ENCODE results near the gene OGDH. TPM values are rescaled to one million over a fixed set of nuclear protein-coding genes. Genes with fewer than 3 reads are reported as not detected.

Gene OGDH
- total RNA-seq, 1 experiment from 2014 or later: 69.1 TPM

DNA sequence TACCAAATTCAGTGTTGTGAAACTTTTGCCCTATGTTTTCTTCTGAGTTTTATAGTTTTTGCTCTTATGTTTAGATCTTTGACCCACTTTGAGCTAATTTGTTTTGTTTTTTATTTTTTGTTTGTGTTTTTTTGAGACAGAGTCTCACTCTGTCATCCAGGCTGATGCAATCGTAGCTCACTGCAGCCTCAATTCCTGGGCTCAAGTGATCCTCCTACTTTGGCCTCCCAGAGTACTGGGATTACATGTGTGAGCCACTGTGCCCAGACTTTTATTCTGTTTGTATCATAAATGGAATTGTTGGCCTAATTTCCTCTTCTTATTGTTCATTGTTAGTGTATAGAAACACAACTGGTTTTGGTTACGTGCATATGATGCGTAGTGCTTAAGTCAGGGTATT lies 99.0 kb downstream of the OGDH start (continued):
- TF ChIP-seq, protein P1, sequence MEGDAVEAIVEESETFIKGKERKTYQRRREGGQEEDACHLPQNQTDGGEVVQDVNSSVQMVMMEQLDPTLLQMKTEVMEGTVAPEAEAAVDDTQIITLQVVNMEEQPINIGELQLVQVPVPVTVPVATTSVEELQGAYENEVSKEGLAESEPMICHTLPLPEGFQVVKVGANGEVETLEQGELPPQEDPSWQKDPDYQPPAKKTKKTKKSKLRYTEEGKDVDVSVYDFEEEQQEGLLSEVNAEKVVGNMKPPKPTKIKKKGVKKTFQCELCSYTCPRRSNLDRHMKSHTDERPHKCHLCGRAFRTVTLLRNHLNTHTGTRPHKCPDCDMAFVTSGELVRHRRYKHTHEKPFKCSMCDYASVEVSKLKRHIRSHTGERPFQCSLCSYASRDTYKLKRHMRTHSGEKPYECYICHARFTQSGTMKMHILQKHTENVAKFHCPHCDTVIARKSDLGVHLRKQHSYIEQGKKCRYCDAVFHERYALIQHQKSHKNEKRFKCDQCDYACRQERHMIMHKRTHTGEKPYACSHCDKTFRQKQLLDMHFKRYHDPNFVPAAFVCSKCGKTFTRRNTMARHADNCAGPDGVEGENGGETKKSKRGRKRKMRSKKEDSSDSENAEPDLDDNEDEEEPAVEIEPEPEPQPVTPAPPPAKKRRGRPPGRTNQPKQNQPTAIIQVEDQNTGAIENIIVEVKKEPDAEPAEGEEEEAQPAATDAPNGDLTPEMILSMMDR (IDR thresholded peaks at IDR 0.05 in 2 of 3, conservative IDR thresholded peaks at IDR 0.05 in 1 of 3; ENCODE audit: borderline replicate concordance in 1 of 3, insufficient read depth in 1 of 3, low read depth in 2 of 3, low read length in 2 of 3): no peak
- TF ChIP-seq SP1 (IDR thresholded peaks at IDR 0.05; ENCODE audit: low read depth): no peak
- TF ChIP-seq EZH2phosphoT487 (IDR thresholded peaks at IDR 0.05; ENCODE audit: borderline replicate concordance): no peak
- no peak for TF ChIP-seq ELF1 (IDR thresholded peaks at IDR 0.05; ENCODE audit: borderline replicate concordance, low read depth)
- TF ChIP-seq SRF (IDR thresholded peaks at IDR 0.05; ENCODE audit: low read depth): no peak
- no peak for TF ChIP-seq RAD21 (IDR thresholded peaks at IDR 0.05; ENCODE audit: low read depth)

DNA sequence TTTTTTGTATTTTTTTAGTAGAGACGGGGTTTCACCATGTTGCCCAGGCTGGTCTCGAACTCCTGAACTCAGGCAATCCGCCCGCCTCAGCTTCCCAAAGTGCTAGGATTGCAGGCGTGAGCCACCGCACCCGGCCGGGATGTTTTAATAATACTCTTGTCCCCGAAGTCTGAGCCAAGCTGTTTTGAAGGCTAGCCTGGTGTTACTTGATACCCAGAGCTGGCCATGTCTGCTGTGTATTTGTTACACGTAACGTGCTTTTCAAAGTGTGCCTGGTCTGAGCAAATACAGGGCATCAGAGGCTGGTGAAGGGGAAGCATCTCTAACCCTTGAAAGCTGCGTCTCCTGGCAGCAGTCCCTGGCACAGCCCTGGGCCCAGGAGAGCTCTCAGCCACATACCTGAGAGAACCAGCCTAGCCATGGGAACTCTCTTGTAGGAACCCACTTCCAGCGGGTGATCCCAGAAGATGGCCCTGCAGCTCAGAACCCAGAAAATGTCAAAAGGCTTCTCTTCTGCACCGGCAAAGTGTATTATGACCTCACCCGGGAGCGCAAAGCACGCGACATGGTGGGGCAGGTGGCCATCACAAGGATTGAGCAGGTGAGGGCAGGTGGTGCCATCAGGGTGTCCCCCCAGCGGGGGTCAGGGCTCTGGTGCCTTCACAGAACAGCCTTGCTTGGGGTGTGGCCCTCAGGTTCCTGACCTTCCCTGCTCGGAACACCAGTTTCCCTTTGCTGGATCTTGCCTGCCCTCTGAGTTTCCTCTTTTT lies 100.5 kb downstream of the OGDH start:
- peaks cover 0 to 22% of the 10 kb centered on the region in 2 experiments; a peak in 2 of 4 replicates for H3K4me1 ChIP-seq (ENCODE audit: control insufficient read depth in 1 of 2, insufficient read depth in 2 of 2, low read length in 2 of 2)
- no peak overlapping the region for H3K4me2 ChIP-seq (ENCODE audit: low read length)
- ChIA-PET POLR2A (no interaction called here), CTCF (no interaction called here), RAD21 (ENCODE audit: low non-redundant PET in 1 of 2, low total read pairs in 2 of 2, uncharacterized antibody in 2 of 2, unreplicated experiment in 2 of 2) (no interaction called here)
- H3K4me3 ChIP-seq (replicated peaks in 1 of 2; ENCODE audit: low read depth in 1 of 2, low read length in 2 of 2): no peak overlapping the region
- no TSS peak for BruUV-seq (replicated peaks)
- H3K79me2 ChIP-seq (ENCODE audit: insufficient read depth, low read length): no peaks in the 10 kb centered on the region
- H3K9me3 ChIP-seq (ENCODE audit: control insufficient read depth in 1 of 2, insufficient read depth in 1 of 2, low read depth in 1 of 2, low read length in 2 of 2): no peaks in the 10 kb centered on the region
- intact Hi-C loops (cut with micrococcal nuclease): no loop called here
- no peaks in the 10 kb centered on the region for H3K27me3 ChIP-seq (ENCODE audit: insufficient read depth, low read length)
- ATAC-seq (no peak), DNase-seq (ENCODE audit: low read depth, low spot score) (no peak)
- no peak overlapping the region for H2AFZ ChIP-seq (ENCODE audit: low read depth, low read length, poor library complexity, severe bottlenecking)
- H3K36me3 ChIP-seq (ENCODE audit: control insufficient read depth in 1 of 2, insufficient read depth in 2 of 2, low read length in 2 of 2): peaks cover 3 to 5% of the 10 kb centered on the region in 2 experiments; a peak in 3 of 4 replicates
- TF ChIP-seq CEBPB (IDR thresholded peaks at IDR 0.05; ENCODE audit: low read depth): no peak
- no peak for TF ChIP-seq FOSL1 (IDR thresholded peaks at IDR 0.05; ENCODE audit: low read depth)
- TF ChIP-seq EZH2 (IDR thresholded peaks at IDR 0.05): no peak
- TF ChIP-seq JUND (IDR thresholded peaks at IDR 0.05): no peak
- TF ChIP-seq POLR2A (IDR thresholded peaks at IDR 0.05; ENCODE audit: borderline replicate concordance, extremely low read depth, insufficient read depth, insufficient read length): no peak
- no peak for TF ChIP-seq EGR1 (IDR thresholded peaks at IDR 0.05; ENCODE audit: low read depth)
- no peak for TF ChIP-seq SIN3A (IDR thresholded peaks at IDR 0.05; ENCODE audit: low read depth)
- TF ChIP-seq EZH2phosphoT487 (IDR thresholded peaks at IDR 0.05; ENCODE audit: borderline replicate concordance): no peak
- TF ChIP-seq, protein P2, sequence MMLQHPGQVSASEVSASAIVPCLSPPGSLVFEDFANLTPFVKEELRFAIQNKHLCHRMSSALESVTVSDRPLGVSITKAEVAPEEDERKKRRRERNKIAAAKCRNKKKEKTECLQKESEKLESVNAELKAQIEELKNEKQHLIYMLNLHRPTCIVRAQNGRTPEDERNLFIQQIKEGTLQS (IDR thresholded peaks at IDR 0.05): no peak
- TF ChIP-seq YY1 (IDR thresholded peaks at IDR 0.05; ENCODE audit: extremely low read depth, insufficient replicate concordance, low read depth, low read length): no peak
- TF ChIP-seq, protein P1 (IDR thresholded peaks at IDR 0.05 in 2 of 3, conservative IDR thresholded peaks at IDR 0.05 in 1 of 3; ENCODE audit: borderline replicate concordance in 1 of 3, insufficient read depth in 1 of 3, low read depth in 2 of 3, low read length in 2 of 3): no peak
- TF ChIP-seq ZFX (IDR thresholded peaks at IDR 0.05): no peak
- TF ChIP-seq RAD21 (IDR thresholded peaks at IDR 0.05; ENCODE audit: low read depth): no peak
- TF ChIP-seq CBX3 (IDR thresholded peaks at IDR 0.05; ENCODE audit: low read depth): no peak
- H4K20me1 ChIP-seq (ENCODE audit: insufficient read depth): no peaks in the 10 kb centered on the region
- no peak overlapping the region for H3K9ac ChIP-seq (ENCODE audit: low read length)
- no peak overlapping the region for H3K27ac ChIP-seq (ENCODE audit: low read depth, low read length)
- H3K9me2 ChIP-seq (ENCODE audit: insufficient read depth): no peaks in the 10 kb centered on the region

All from HCT116 (cell line).